H1 (cell line): ENCODE results near the gene CASK. TPM values are rescaled to one million over a fixed set of nuclear protein-coding genes. Genes with fewer than 3 reads are reported as not detected.

Experiments
- CTCF ChIA-PET: fragments of 300-600 bp; sonication (Branson Sonifier 250); formaldehyde crosslinking; loops from one replicate; lab custom pipeline; 2021; ENCODE audit not compliant: partially characterized antibody; lab: Charles Lee
- POLR2A ChIA-PET: fragments of 300-600 bp; sonication (Branson Sonifier 250); formaldehyde crosslinking; loops from one replicate; lab custom pipeline; 2021; ENCODE audit warnings: inconsistent platforms; ENCODE audit not compliant: partially characterized antibody; lab: Charles Lee
- DNase-seq, 2 experiments: peaks; one replicate each; pipeline versions ENCODE4 v3.0.0 to v3.0.0-alpha.2; 2010 to 2022; ENCODE audit warnings: low spot score in 2 of 2, low read depth in 1 of 2, mixed read lengths in 1 of 2
- FAIRE-seq: peaks from 2 replicates; lab custom pipeline; 2011; peaks lifted over from hg19 to GRCh38; lab: Jason Lieb, UNC
- H2AFZ ChIP-seq: 2 replicates; pipeline ENCODE4 v1.8.1; 2012; ENCODE audit warnings: low read length, inconsistent platforms
- H2AK5ac ChIP-seq: 2 replicates; pipeline ENCODE4 v1.6.1; 2013; ENCODE audit warnings: low read depth, low read length
- H2BK120ac ChIP-seq: replicated peaks from 2 replicates; pipeline ENCODE3; 2013; ENCODE audit warnings: low read depth, low read length, inconsistent platforms
- H2BK12ac ChIP-seq: 2 replicates; pipeline ENCODE4 v1.6.1; 2013; ENCODE audit warnings: low read depth, low read length
- H2BK15ac ChIP-seq: 2 replicates; pipeline ENCODE4 v1.6.1; 2013; ENCODE audit warnings: low read length
- H2BK20ac ChIP-seq: 2 replicates; pipeline ENCODE4 v1.6.1; 2013; ENCODE audit warnings: low read length
- H2BK5ac ChIP-seq: 2 replicates; pipeline ENCODE4 v1.6.1; 2013; ENCODE audit warnings: low read depth, low read length
- H3K14ac ChIP-seq: 2 replicates; pipeline ENCODE4 v1.6.1; 2013; ENCODE audit warnings: inconsistent platforms; ENCODE audit not compliant: insufficient read length
- H3K18ac ChIP-seq: 2 replicates; pipeline ENCODE4 v1.6.1; 2013; ENCODE audit warnings: low read length; ENCODE audit errors: extremely low read depth
- H3K23ac ChIP-seq: 2 replicates; pipeline ENCODE4 v1.6.1; 2013; ENCODE audit warnings: inconsistent platforms; ENCODE audit not compliant: insufficient read length
- H3K23me2 ChIP-seq: 2 replicates; pipeline ENCODE4 v1.6.1; 2013; ENCODE audit warnings: low read depth, low read length
- H3K27ac ChIP-seq: 2 replicates; pipeline ENCODE4 v1.6.1; 2011; ENCODE audit warnings: low read depth, low read length, inconsistent platforms
- H3K27me3 ChIP-seq, 4 experiments: replicated peaks in 1 of 4; 1 replicate in 1 of 4; 2 replicates in 3 of 4; pipeline versions ENCODE4 v1.6.1 to v1.8.1; 2011 to 2013; ENCODE audit warnings: low read length in 3 of 4, mild to moderate bottlenecking in 3 of 4, inconsistent platforms in 2 of 4, mixed read lengths in 2 of 4, moderate library complexity in 1 of 4; ENCODE audit not compliant: control insufficient read depth in 3 of 4, insufficient read depth in 3 of 4; ENCODE audit errors: extremely low read depth in 1 of 4
- H3K36me3 ChIP-seq, 4 experiments: 2 replicates each; pipeline versions ENCODE4 v1.6.1 to v1.8.1; 2011 to 2013; ENCODE audit warnings: mild to moderate bottlenecking in 4 of 4, low read length in 3 of 4, moderate library complexity in 2 of 4, control low read depth in 1 of 4, inconsistent platforms in 1 of 4; ENCODE audit not compliant: insufficient read depth in 4 of 4, control insufficient read depth in 2 of 4
- H3K4ac ChIP-seq: replicated peaks from 2 replicates; pipeline ENCODE3; 2013; ENCODE audit warnings: low read length, low read depth, mixed read lengths, inconsistent platforms; ENCODE audit not compliant: insufficient read length
- H3K4me1 ChIP-seq, 4 experiments: replicated peaks in 1 of 4; 1 replicate in 1 of 4; 2 replicates in 3 of 4; pipeline versions ENCODE4 v1.6.1 to v1.8.1; 2011 to 2013; ENCODE audit warnings: low read length in 3 of 4, inconsistent platforms in 2 of 4, mixed read lengths in 1 of 4; ENCODE audit not compliant: insufficient read depth in 4 of 4, control insufficient read depth in 3 of 4
- H3K4me2 ChIP-seq, 2 experiments: 2 replicates each; pipeline versions ENCODE4 v1.6.1 to v1.8.1; 2011 to 2013; ENCODE audit warnings: low read depth in 2 of 2, low read length in 2 of 2, control low read depth in 1 of 2, inconsistent platforms in 1 of 2, mild to moderate bottlenecking in 1 of 2; ENCODE audit not compliant: insufficient read depth in 1 of 2
- H3K4me3 ChIP-seq, 4 experiments: fragments of 200-600, 300-600 bp in 1 of 4; sonication (generic), shearing (Covaris generic), sonication (Bioruptor Twin) in 1 of 4; 2 replicates each; pipeline versions ENCODE4 v1.5.1 to v1.8.1; 2011 to 2016; ENCODE audit warnings: low read length in 4 of 4, low read depth in 3 of 4, control low read depth in 2 of 4, inconsistent platforms in 2 of 4, mild to moderate bottlenecking in 2 of 4, mixed read lengths in 1 of 4, moderate library complexity in 1 of 4; ENCODE audit not compliant: insufficient read depth in 2 of 4; ENCODE audit errors: extremely low read depth in 1 of 4
- H3K56ac ChIP-seq: replicated peaks from 2 replicates; pipeline ENCODE3; 2013; ENCODE audit warnings: low read depth, mild to moderate bottlenecking, mixed read lengths, low read length, inconsistent platforms; ENCODE audit not compliant: insufficient read length
- H3K79me1 ChIP-seq: 2 replicates; pipeline ENCODE4 v1.6.1; 2013; ENCODE audit warnings: low read depth, low read length, control low read depth
- H3K79me2 ChIP-seq, 2 experiments: 2 replicates each; pipeline versions ENCODE4 v1.6.1 to v1.8.1; 2012 to 2013; ENCODE audit warnings: low read length in 2 of 2, mild to moderate bottlenecking in 2 of 2, inconsistent platforms in 1 of 2; ENCODE audit not compliant: insufficient read depth in 2 of 2, control insufficient read depth in 1 of 2
- H3K9ac ChIP-seq, 4 experiments: replicated peaks in 1 of 4; 1 replicate in 1 of 4; 2 replicates in 3 of 4; pipeline versions ENCODE4 v1.6.1 to v1.8.1; 2011 to 2013; ENCODE audit warnings: low read depth in 3 of 4, low read length in 3 of 4, control low read depth in 2 of 4, mild to moderate bottlenecking in 2 of 4, moderate library complexity in 2 of 4, inconsistent platforms in 1 of 4; ENCODE audit errors: extremely low read depth in 1 of 4
- H3K9me3 ChIP-seq, 2 experiments: 2 replicates each; pipeline versions ENCODE4 v1.6.1 to v1.8.1; 2012 to 2013; ENCODE audit warnings: mild to moderate bottlenecking in 2 of 2, moderate library complexity in 2 of 2, control low read depth in 1 of 2, inconsistent platforms in 1 of 2, low read depth in 1 of 2, low read length in 1 of 2, mixed read lengths in 1 of 2; ENCODE audit not compliant: insufficient read depth in 2 of 2
- H4K20me1 ChIP-seq, 2 experiments: replicated peaks in 1 of 2; 2 replicates each; pipeline versions ENCODE3 to v1.8.1; 2011 to 2013; ENCODE audit warnings: inconsistent platforms in 2 of 2, low read length in 2 of 2, mild to moderate bottlenecking in 1 of 2; ENCODE audit not compliant: insufficient read depth in 2 of 2, control insufficient read depth in 1 of 2
- H4K5ac ChIP-seq: 2 replicates; pipeline ENCODE4 v1.6.1; 2013; ENCODE audit warnings: low read length, low read depth, mixed read lengths, inconsistent platforms; ENCODE audit not compliant: insufficient read length
- H4K8ac ChIP-seq: 2 replicates; pipeline ENCODE4 v1.8.0; 2013; ENCODE audit warnings: mild to moderate bottlenecking, moderate library complexity, low read length, inconsistent platforms; ENCODE audit not compliant: insufficient read depth; ENCODE audit errors: extremely low read depth
- H4K91ac ChIP-seq: replicated peaks from 2 replicates; pipeline ENCODE3; 2013; ENCODE audit warnings: low read length, mixed read lengths, inconsistent platforms; ENCODE audit not compliant: insufficient read length
- BACH1 ChIP-seq: IDR thresholded peaks from 2 replicates; pipeline ENCODE4 v1.6.1; 2012; ENCODE audit warnings: low read length, improper control_type of control experiment
- CBX8 ChIP-seq: fragments of 300-800, 300-1000 bp; sonication (generic); IDR thresholded peaks from 2 replicates; pipeline ENCODE4 v1.7.1; 2016; ENCODE audit warnings: low read depth, low read length, borderline replicate concordance
- CHD1 ChIP-seq: IDR thresholded peaks from 2 replicates; pipeline ENCODE4 v1.6.1; 2012; ENCODE audit warnings: low read depth, low read length, improper control_type of control experiment
- CTBP2 ChIP-seq: IDR thresholded peaks from 2 replicates; pipeline ENCODE4 v1.7.0; 2011; ENCODE audit warnings: borderline replicate concordance, mild to moderate bottlenecking, moderate library complexity, mixed read lengths, low read length; ENCODE audit not compliant: insufficient read depth, insufficient read length
- CTCF ChIP-seq, 3 experiments: IDR thresholded peaks; 1 replicate in 2 of 3; 2 replicates in 1 of 3; pipeline versions ENCODE4 v1.5.1 to v1.6.1; 2011; ENCODE audit warnings: low read length in 3 of 3, mild to moderate bottlenecking in 3 of 3, inconsistent platforms in 2 of 3, low read depth in 1 of 3, moderate library complexity in 1 of 3; ENCODE audit not compliant: insufficient read depth in 1 of 3; ENCODE audit errors: control extremely low read depth in 1 of 3
- E2F6 ChIP-seq: IDR thresholded peaks from 2 replicates; pipeline ENCODE4 v1.6.1; 2012; ENCODE audit warnings: inconsistent platforms
- RAD21 ChIP-seq, 2 experiments: IDR thresholded peaks in 1 of 2; conservative IDR thresholded peaks in 1 of 2; 2 replicates each; pipeline ENCODE4 v1.6.1; 2011; ENCODE audit warnings: low read depth in 2 of 2, low read length in 2 of 2, improper control_type of control experiment in 1 of 2, inconsistent platforms in 1 of 2, mild to moderate bottlenecking in 1 of 2, moderate library complexity in 1 of 2
- USF2 ChIP-seq: IDR thresholded peaks from 2 replicates; pipeline ENCODE4 v1.6.1; 2011; ENCODE audit warnings: low read length, improper control_type of control experiment
- WGBS, 2 experiments: shearing (Covaris generic) in 1 of 2; methylation state at CpG; one replicate each; pipeline versions ENCODE4 v1.1.6 to v1.1.7; 2013 to 2015; ENCODE audit warnings: low lambda C conversion rate in 2 of 2, mixed read lengths in 2 of 2, inconsistent platforms in 1 of 2, low coverage in 1 of 2, missing lambda C conversion rate in 1 of 2; ENCODE audit not compliant: insufficient replicate concordance in 2 of 2, insufficient coverage in 1 of 2, insufficient read length in 1 of 2; ENCODE audit errors: extremely low coverage in 1 of 2, missing lambda C conversion rate in 1 of 2; 5-methylcytosine and 5-hydroxymethylcytosine counted together
- polyA plus RNA-seq, 7 experiments: library from polyadenylated mRNA; depleted of rRNA in 3 of 7; stranded (reverse) in 5 of 7; unstranded in 2 of 7; fragments of >200 nt in 5 of 7; fragments of 200-250 nt in 2 of 7; gene quantifications; 1 replicate in 5 of 7; 2 replicates in 1 of 7; 4 replicates in 1 of 7; pipeline versions ENCODE4 v1.2.1 to v1.2.3, GENCODE V29; 2011 to 2013; ENCODE audit warnings: missing spikeins in 2 of 7, mixed read lengths in 2 of 7
- total RNA-seq: library from RNA; stranded (reverse); fragmentation: NEBNext Ultra II Directional; extraction: Animal tissue kit (Norgen Biotek cat#: 25700); gene quantifications from 2 replicates; pipeline ENCODE4 v1.2.1, GENCODE V29; 2021

CASK gene
- total and polyA plus RNA-seq, 2 of the 8 experiments (the other 6 are each of a cell fraction or from before 2014, with no cell fraction given) = 21.6 to 55.1 TPM

GRCh38 chrX:41759817-41760216 lies 163.5 kb downstream of the CASK start:
- no peak overlapping the region for H3K4me3 ChIP-seq
- no peak overlapping the region for H2BK12ac ChIP-seq
- H3K18ac ChIP-seq = no peak overlapping the region
- H2AK5ac ChIP-seq = no peak overlapping the region
- H3K23me2 ChIP-seq = no peaks in the 10 kb centered on the region
- H3K27me3 ChIP-seq = no peaks in the 10 kb centered on the region
- no peak overlapping the region for H2BK20ac ChIP-seq
- no peak overlapping the region for H4K5ac ChIP-seq
- no peaks in the 10 kb centered on the region for H3K9me3 ChIP-seq
- whole genome bisulfite sequencing, 2 experiments = 58% methylated on average over 3 of the region's 3 CpGs; no CpG with 5 or more reads in 1 of the 2 experiments
- H3K36me3 ChIP-seq = no peaks in the 10 kb centered on the region; a peak in 1 of 8 replicates
- H3K23ac ChIP-seq = no peak overlapping the region
- POLR2A ChIA-PET = no interaction called here
- no peak overlapping the region for H4K8ac ChIP-seq
- no peak overlapping the region for H2BK15ac ChIP-seq
- H3K27ac ChIP-seq = no peak overlapping the region
- H3K9ac ChIP-seq = no peak overlapping the region
- H3K79me1 ChIP-seq = no peaks in the 10 kb centered on the region
- DNase-seq = no peak
- H3K4me2 ChIP-seq = no peak overlapping the region
- H3K4me1 ChIP-seq = no peaks in the 10 kb centered on the region; a peak in 2 of 7 replicates
- TF ChIP-seq CTBP2 (no peak), CTCF (IDR thresholded peaks at IDR 0.05; ENCODE audit: control extremely low read depth in 1 of 3, insufficient read depth in 1 of 3, low read depth in 1 of 3, low read length in 3 of 3) (peak in 2 of 3 experiments; percentile 32 to 50; a peak in 2 of 4 replicates), RAD21 (IDR thresholded peaks at IDR 0.05 in 1 of 2, conservative IDR thresholded peaks at IDR 0.05 in 1 of 2; ENCODE audit: low read depth in 2 of 2, low read length in 2 of 2) (peak; percentile 67 to 76), CBX8 (no peak), E2F6 (no peak), CHD1 (no peak), BACH1 (no peak), USF2 (no peak)
- TF ChIP-seq, all 59 proteins: peak for 2
- peaks cover 0 to 1% of the 10 kb centered on the region in 2 experiments for H4K20me1 ChIP-seq
- no peak overlapping the region for H2BK120ac ChIP-seq
- H3K14ac ChIP-seq = no peak overlapping the region
- no peaks in the 10 kb centered on the region for H3K79me2 ChIP-seq
- no peak overlapping the region for H2AFZ ChIP-seq
- H2BK5ac ChIP-seq = no peak overlapping the region
- H4K91ac ChIP-seq = no peak overlapping the region
- no peak overlapping the region for H3K56ac ChIP-seq
- CTCF ChIA-PET = interaction anchor here (0.6 to 1.8 kb wide), 11 partner anchors 9 to 660 kb away, joined by 3 to 7 read pairs (median 3); no protein-coding TSS in a partner anchor
- no peak overlapping the region for H3K4ac ChIP-seq
- FAIRE-seq = no peak
